Right lobe of liver (tissue), 6 donors: ENCODE measurements around the gene TRAF1. TPM values are rescaled to one million over a fixed set of nuclear protein-coding genes. Genes with fewer than 3 reads are reported as not detected.

Source experiments
- ATAC-seq, 4 donors: fragments of 200-7000 bp; cut with Tn5 transposase; one replicate each; pipeline ENCODE4 v1.9.1; 2020; ENCODE audit warnings: mild to moderate bottlenecking in 4 of 4, moderate library complexity in 4 of 4
- DNase-seq, 3 donors: peaks; one replicate each; pipeline ENCODE4 v3.0.0-alpha.2; 2020
- H3K27ac ChIP-seq, 3 donors: fragments of 200-600 bp; one replicate each; pipeline ENCODE4 v1.8.0; 2022
- H3K27me3 ChIP-seq, 2 donors: fragments of 200-600 bp; one replicate each; pipeline ENCODE4 v1.8.0; 2022
- H3K36me3 ChIP-seq, 4 donors: fragments of 200-600 bp; sonication (generic) in 1 of 4; one replicate each; pipeline versions ENCODE4 v1.5.1 to v1.8.0; 2017 to 2022; ENCODE audit warnings: control low read depth in 1 of 4
- H3K4me1 ChIP-seq, 4 donors: fragments of 200-600 bp; sonication (generic) in 1 of 4; one replicate each; pipeline versions ENCODE4 v1.5.1 to v1.8.0; 2017 to 2022; ENCODE audit warnings: control low read depth in 1 of 4
- H3K4me3 ChIP-seq, 3 donors: fragments of 200-600 bp; one replicate each; pipeline ENCODE4 v1.8.0; 2022
- H3K9me3 ChIP-seq, 4 donors: fragments of 200-600 bp; sonication (generic) in 1 of 4; one replicate each; pipeline versions ENCODE4 v1.5.1 to v1.8.0; 2017 to 2022; ENCODE audit warnings: control low read depth in 1 of 4
- CTCF ChIP-seq, 4 donors: fragments of 200-600 bp in 3 of 4; fragments of 450-650 bp in 1 of 4; IDR thresholded peaks; one replicate each; pipeline versions ENCODE4 v1.5.1 to v1.8.0; 2016 to 2022; ENCODE audit warnings: antibody characterized with exemption in 4 of 4, mild to moderate bottlenecking in 2 of 4
- POLR2A ChIP-seq: fragments of 450-650 bp; IDR thresholded peaks from one replicate; pipeline ENCODE4 v1.6.1; 2017; ENCODE audit warnings: antibody characterized with exemption, mild to moderate bottlenecking
- WGBS: methylation state at CpG from one replicate; pipeline ENCODE4 v1.1.6; 2018; ENCODE audit warnings: low coverage, low lambda C conversion rate; ENCODE audit not compliant: insufficient coverage; ENCODE audit errors: missing lambda C conversion rate; 5-methylcytosine and 5-hydroxymethylcytosine counted together
- intact Hi-C, 2 donors: fragments of 100-400 bp; cut with DNase I; formaldehyde crosslinking; loops; one replicate each; pipeline versions ENCODE4 v1.11.2 to v1.14.1; 2022
- total RNA-seq, 6 experiments: library from RNA; depleted of rRNA in 2 of 6; stranded (reverse); fragments of >200 nt in 2 of 6; fragmentation: NEBNext Ultra II Directional in 3 of 6; extraction: Animal tissue kit (Norgen Biotek cat#: 25700) in 3 of 6; gene quantifications; one replicate each; pipeline versions ENCODE4 v1.1.0 to v1.2.4, GENCODE V29; 2016 to 2023
- donor health status: DM: no; HTN: yes; CAD: no.
- donor health status: DM: no; HTN: no; CAD: no.
- donor health status: DM: no; HTN: no; CAD: no.
- donor health status: DM: no; HTN: yes; CAD: no.
- donor health status: DM: no; HTN: yes; CAD: no.

The TRAF1 gene
- total RNA-seq, 6 experiments from 2014 or later, result 0.99 to 2.5 (median 2.1) TPM

- intact Hi-C loops, result loop anchor here in 1 of 2 donors (10.0 kb wide), 1 partner anchor 53 kb away; the partner anchor contains the start of gene PHF19
- WGBS, result 44% methylated on average over 4 of the region's 8 CpGs
Observed at GRCh38 chr9:120927269-120928014, 846 bp upstream of the TRAF1 start.

GRCh38 chr9:120925535-120926396, 830 bp downstream of the TRAF1 start:
- WGBS, result 47% methylated on average over 9 of the region's 13 CpGs
- ATAC-seq (peak in 1 of 4 donors; percentile 14), DNase-seq (no peak)
- TF ChIP-seq CTCF (IDR thresholded peaks at IDR 0.05) (no peak), POLR2A (peak; percentile 18)
- H3K4me1 ChIP-seq, result peaks cover 0 to under 1% (median 0%) of the 10 kb centered on the region in 4 donors
- intact Hi-C loops, result loop anchor here in 1 of 2 donors (10.0 kb wide), 1 partner anchor 51 kb away; the partner anchor contains the start of gene PHF19
- no peaks in the 10 kb centered on the region for H3K9me3 ChIP-seq
- H3K36me3 ChIP-seq, result no peaks in the 10 kb centered on the region
- H3K4me3 ChIP-seq, result no peak overlapping the region
- H3K27me3 ChIP-seq, result no peaks in the 10 kb centered on the region
- H3K27ac ChIP-seq, result peak overlapping the region in 2 of 3 donors; percentile 29 to 47

More at GRCh38 chr9:120927269-120928014, 846 bp upstream of the TRAF1 start:
- H3K4me3 ChIP-seq, result no peak overlapping the region
- H3K9me3 ChIP-seq, result no peaks in the 10 kb centered on the region
- TF ChIP-seq POLR2A (no peak), CTCF (IDR thresholded peaks at IDR 0.05) (no peak)
- DNase-seq, result no peak
- H3K36me3 ChIP-seq, result no peaks in the 10 kb centered on the region
- no peak overlapping the region for H3K27ac ChIP-seq
- ATAC-seq, result no peak
- no peaks in the 10 kb centered on the region for H3K27me3 ChIP-seq
- peaks cover 0 to 5% (median 0%) of the 10 kb centered on the region in 4 donors for H3K4me1 ChIP-seq

GRCh38 chr9:120924698-120925534, 1.7 kb downstream of the TRAF1 start:
- no peak overlapping the region for H3K4me3 ChIP-seq
- H3K9me3 ChIP-seq, result no peaks in the 10 kb centered on the region
- H3K4me1 ChIP-seq, result peaks cover 0 to 9% (median 0%) of the 10 kb centered on the region in 4 donors
- H3K27me3 ChIP-seq, result no peaks in the 10 kb centered on the region
- ATAC-seq (no peak), DNase-seq (no peak)
- TF ChIP-seq POLR2A, result no peak
- no peak for TF ChIP-seq CTCF (IDR thresholded peaks at IDR 0.05)
- intact Hi-C loops, result loop anchor here in 1 of 2 donors (10.0 kb wide), 1 partner anchor 50 kb away; the partner anchor contains the start of gene PHF19
- WGBS, result 64% methylated on average over 11 of the region's 11 CpGs
- peak overlapping the region in 1 of 3 donors; percentile 47 for H3K27ac ChIP-seq
- H3K36me3 ChIP-seq, result no peaks in the 10 kb centered on the region
